Liver (tissue), 3 donors: ENCODE results near the gene ADAMTS14.

Experiments
- ATF3 ChIP-seq: IDR thresholded peaks from 2 replicates; pipeline ENCODE4 v1.6.1; 2016; ENCODE audit warnings: antibody characterized with exemption
- CTCF ChIP-seq: fragments of 150-350 bp; IDR thresholded peaks from 2 replicates; pipeline ENCODE4 v1.5.1; 2017; ENCODE audit warnings: improper control_type of control experiment, low read depth, low read length; ENCODE audit not compliant: missing input control
- EGR1 ChIP-seq, 2 donors: IDR thresholded peaks; 2 replicates each; pipeline ENCODE4 v1.6.1; 2016 to 2018; ENCODE audit warnings: antibody characterized with exemption in 2 of 2, low read depth in 2 of 2
- FOXA2 ChIP-seq: IDR thresholded peaks from 2 replicates; pipeline ENCODE4 v1.6.1; 2016; ENCODE audit warnings: antibody characterized with exemption
- GABPA ChIP-seq, 2 donors: IDR thresholded peaks in 1 of 2; conservative IDR thresholded peaks in 1 of 2; 2 replicates each; pipeline ENCODE4 v1.6.1; 2016; ENCODE audit warnings: antibody characterized with exemption in 2 of 2, mild to moderate bottlenecking in 1 of 2, moderate library complexity in 1 of 2
- JUND ChIP-seq, 2 donors: IDR thresholded peaks; 2 replicates each; pipeline ENCODE4 v1.6.1; 2016; ENCODE audit warnings: antibody characterized with exemption in 2 of 2
- MAX ChIP-seq: IDR thresholded peaks from 2 replicates; pipeline ENCODE4 v1.6.1; 2016; ENCODE audit warnings: antibody characterized with exemption
- RAD21 ChIP-seq, 2 donors: IDR thresholded peaks; 2 replicates each; pipeline ENCODE4 v1.6.1; 2016; ENCODE audit warnings: antibody characterized with exemption in 2 of 2, mild to moderate bottlenecking in 2 of 2
- REST ChIP-seq: IDR thresholded peaks from 2 replicates; pipeline ENCODE4 v1.6.1; 2016; ENCODE audit warnings: antibody characterized with exemption, mild to moderate bottlenecking
- RXRA ChIP-seq, 2 donors: IDR thresholded peaks; 2 replicates each; pipeline ENCODE4 v1.6.1; 2017 to 2018; ENCODE audit warnings: antibody characterized with exemption in 2 of 2, mild to moderate bottlenecking in 1 of 2
- SP1 ChIP-seq: IDR thresholded peaks from 2 replicates; pipeline ENCODE4 v1.6.1; 2018; ENCODE audit warnings: antibody characterized with exemption, mild to moderate bottlenecking
- TAF1 ChIP-seq: conservative IDR thresholded peaks from 2 replicates; pipeline ENCODE4 v1.6.1; 2016; ENCODE audit warnings: antibody characterized with exemption, mild to moderate bottlenecking
- YY1 ChIP-seq: IDR thresholded peaks from 2 replicates; pipeline ENCODE4 v1.6.1; 2016; ENCODE audit warnings: antibody characterized with exemption, mild to moderate bottlenecking
- donor health status: healthy.
- donor health status: healthy.

GRCh38 chr10:70671619-70672164 is 614 bp upstream of the ADAMTS14 start:
- no peak for TF ChIP-seq TAF1
- no peak for TF ChIP-seq REST
- TF ChIP-seq CTCF, result no peak
- no peak for TF ChIP-seq ATF3
- no peak for TF ChIP-seq FOXA2
- TF ChIP-seq MAX, result no peak
- TF ChIP-seq SP1, result no peak
- no peak for TF ChIP-seq YY1
- no peak for TF ChIP-seq EGR1 (IDR thresholded peaks at IDR 0.05; ENCODE audit: low read depth in 2 of 2)
- TF ChIP-seq JUND (IDR thresholded peaks at IDR 0.05), result no peak
- no peak for TF ChIP-seq GABPA (IDR thresholded peaks at IDR 0.05 in 1 of 2, conservative IDR thresholded peaks at IDR 0.05 in 1 of 2)
- TF ChIP-seq RAD21 (IDR thresholded peaks at IDR 0.05), result no peak
- no peak for TF ChIP-seq RXRA (IDR thresholded peaks at IDR 0.05)
